Stimulated activated CD4-positive, alpha-beta T cell treated with anti-CD3 and anti-CD28 coated beads, Interleukin-15, amount 100 ng/mL, for 48 hours (primary cell): ENCODE data around the gene CTNND1.

Experiments used
- DNase-seq, 2 donors: peaks; one replicate each; pipeline ENCODE4 v3.0.0-alpha.2; 2020; ENCODE audit warnings: low read depth in 2 of 2

CTNND1 gene

GRCh38 chr11:57762235-57762861, 746 bp downstream of the CTNND1 start:
- DNase-seq = no peak

GRCh38 chr11:57763568-57763967, 2.0 kb downstream of the CTNND1 start:
- no peak for DNase-seq

GRCh38 chr11:57764021-57764420, 2.4 kb downstream of the CTNND1 start:
- no peak for DNase-seq

- no peak for DNase-seq
These were observed 3.0 kb downstream of the CTNND1 start for GRCh38 chr11:57764566-57764965.

GRCh38 chr11:57764972-57765371, 3.4 kb downstream of the CTNND1 start:
- DNase-seq = no peak

- DNase-seq = no peak
These were observed 9.2 kb downstream of the CTNND1 start for GRCh38 chr11:57770793-57771192.

GRCh38 chr11:57771365-57771764, 9.8 kb downstream of the CTNND1 start:
- DNase-seq = no peak

GRCh38 chr11:57772562-57772961, 11.0 kb downstream of the CTNND1 start:
- DNase-seq = no peak

- DNase-seq = no peak
These were observed 11.5 kb downstream of the CTNND1 start for GRCh38 chr11:57773026-57773598.

GRCh38 chr11:57775491-57775890, 13.9 kb downstream of the CTNND1 start:
- no peak for DNase-seq

- DNase-seq = no peak
These were observed 14.5 kb downstream of the CTNND1 start for GRCh38 chr11:57776031-57776521.

- DNase-seq = no peak
These were observed 15.1 kb downstream of the CTNND1 start for GRCh38 chr11:57776577-57777210.

- no peak for DNase-seq
These were observed 16.3 kb downstream of the CTNND1 start for GRCh38 chr11:57777969-57778317.

GRCh38 chr11:57778318-57779037, 16.9 kb downstream of the CTNND1 start:
- no peak for DNase-seq

GRCh38 chr11:57779276-57779675, 17.7 kb downstream of the CTNND1 start:
- DNase-seq = no peak

GRCh38 chr11:57781529-57781943, 19.9 kb downstream of the CTNND1 start:
- DNase-seq = no peak

- no peak for DNase-seq
These were observed 23.5 kb downstream of the CTNND1 start for GRCh38 chr11:57785072-57785471.

- DNase-seq = no peak
These were observed 24.8 kb downstream of the CTNND1 start for GRCh38 chr11:57786436-57786835.

- DNase-seq = no peak
These were observed 25.5 kb downstream of the CTNND1 start for GRCh38 chr11:57787006-57787604.

GRCh38 chr11:57787920-57788702, 26.5 kb downstream of the CTNND1 start:
- no peak for DNase-seq

GRCh38 chr11:57788703-57789088, 27.1 kb downstream of the CTNND1 start:
- DNase-seq = no peak
